NOMO-1 treated with dmso at 0.1 percent for 144 hours (cell line): Measurements from ENCODE around the gene SMG1.
A peak's percentile ranks its signal among the peaks of the same experiment; 100 is the strongest.
"Not testable (repeated sequence)": the region's sequence is repeated elsewhere in the genome, so short reads cannot be mapped to it uniquely, and the experiment has no call there.

Source experiments
- DNase-seq: peaks from one replicate; lab custom pipeline; 2025; ENCODE audit not compliant: unreplicated experiment; lab: John Stamatoyannopoulos, UW

Gene SMG1

DNA sequence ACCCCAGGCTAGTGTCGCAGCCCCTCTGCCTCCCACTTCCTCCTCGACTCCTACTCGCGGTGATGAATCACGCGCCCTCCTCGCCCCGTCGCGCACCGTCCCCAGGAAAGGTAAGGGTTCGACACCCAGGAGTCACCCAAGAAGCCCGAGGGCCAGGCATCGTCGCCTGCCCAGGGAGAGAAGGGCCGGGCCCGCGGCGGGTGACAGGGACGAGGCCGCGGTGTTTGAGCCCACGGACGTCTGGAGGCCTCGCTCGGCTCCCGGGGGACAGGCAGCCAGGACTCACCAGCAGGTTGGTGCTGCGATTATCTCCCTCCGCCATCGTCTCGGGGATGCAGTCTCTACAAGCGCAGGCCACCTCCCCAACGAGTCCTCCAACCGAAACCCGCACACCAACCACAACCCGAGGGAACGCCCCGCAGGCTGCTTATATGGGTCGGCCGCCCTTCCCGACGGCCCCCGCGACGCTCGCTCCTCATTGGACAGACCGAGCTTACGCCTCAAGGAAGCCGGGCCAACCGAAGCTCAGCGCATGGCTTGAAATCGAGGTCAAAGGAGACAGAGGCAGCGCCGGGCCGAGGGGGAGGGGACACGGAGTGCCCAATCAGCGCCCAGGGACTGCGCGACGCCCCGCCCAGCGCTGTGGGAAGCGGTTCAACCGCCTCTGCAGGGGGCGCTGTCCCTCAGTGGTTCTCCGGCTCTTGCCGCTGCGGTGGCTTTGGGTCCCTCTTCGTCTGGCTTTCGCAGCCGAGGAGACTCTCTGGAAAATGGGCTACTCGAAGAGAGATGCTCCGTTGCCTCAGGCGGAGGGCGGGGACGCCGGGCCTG is 124.8 kb downstream of the SMG1 start, which contains the start of gene ARL6IP1:
Gene ARL6IP1 (minus strand): TSS at position 405 of the 828 bp plus-strand sequence. CDS start 83 bp downstream, at position 322.
- DNase-seq: peak; percentile 99

DNA sequence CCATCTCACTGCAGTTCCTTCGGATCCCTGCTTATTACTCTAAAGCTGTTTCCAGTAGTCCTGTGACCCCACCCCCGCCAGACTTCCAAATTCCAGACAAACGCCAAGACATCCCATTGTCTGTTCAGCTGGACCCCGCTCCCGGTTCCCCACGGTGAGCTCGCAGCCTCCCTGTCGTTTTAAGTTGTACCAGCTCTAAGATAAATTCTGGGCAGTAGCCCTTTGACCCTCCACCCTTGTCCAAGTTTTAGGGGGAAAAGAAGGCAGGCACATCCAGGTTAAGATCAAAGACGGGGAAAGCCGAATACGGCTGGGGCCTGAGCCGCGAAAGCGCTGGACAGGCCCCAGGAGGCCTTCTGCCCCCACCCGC is 125.4 kb downstream of the SMG1 start:
- no peak for DNase-seq

DNA sequence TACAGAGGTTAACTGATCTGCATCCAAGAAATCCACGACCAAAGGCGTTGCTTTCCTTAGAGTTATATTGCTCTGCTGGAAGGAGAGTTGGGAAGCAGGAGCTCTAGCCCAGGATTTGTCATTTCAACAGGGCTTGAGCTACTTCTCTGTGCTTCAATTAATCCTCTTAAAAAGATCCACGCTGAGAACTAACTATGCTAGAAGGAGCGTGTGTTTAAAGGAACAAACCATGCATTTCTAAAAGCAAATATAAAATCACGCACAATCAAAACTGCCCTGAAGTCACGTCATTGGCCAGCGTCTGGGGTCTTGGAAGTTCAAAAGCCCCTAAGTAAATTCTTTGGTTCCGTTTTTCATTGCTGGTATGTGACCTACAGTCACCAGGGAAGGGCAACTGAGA is 125.9 kb downstream of the SMG1 start:
- DNase-seq: no peak

GRCh38 chr16:18799500-18799899 is 126.7 kb downstream of the SMG1 start:
- DNase-seq: no peak

DNA sequence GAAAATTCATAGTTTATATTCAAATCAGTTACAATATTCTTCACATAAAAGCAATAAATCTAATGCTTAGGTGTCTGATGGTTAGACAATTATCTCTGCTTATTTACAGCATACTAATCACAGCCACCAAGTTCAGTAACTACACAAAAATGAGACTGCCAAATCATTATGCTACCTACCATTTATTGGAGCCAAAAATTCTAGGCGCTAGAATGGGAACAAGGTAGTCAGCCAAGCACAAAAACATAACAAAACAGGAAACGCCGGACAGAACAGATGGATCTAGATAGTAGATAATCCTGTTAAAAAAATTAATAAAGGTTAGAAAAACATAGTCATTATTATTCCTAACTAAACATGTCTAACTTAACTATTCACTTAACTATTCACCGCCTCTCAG is 128.5 kb downstream of the SMG1 start:
- no peak for DNase-seq

GRCh38 chr16:18796377-18796776 is 129.8 kb downstream of the SMG1 start:
- DNase-seq: no peak

DNA sequence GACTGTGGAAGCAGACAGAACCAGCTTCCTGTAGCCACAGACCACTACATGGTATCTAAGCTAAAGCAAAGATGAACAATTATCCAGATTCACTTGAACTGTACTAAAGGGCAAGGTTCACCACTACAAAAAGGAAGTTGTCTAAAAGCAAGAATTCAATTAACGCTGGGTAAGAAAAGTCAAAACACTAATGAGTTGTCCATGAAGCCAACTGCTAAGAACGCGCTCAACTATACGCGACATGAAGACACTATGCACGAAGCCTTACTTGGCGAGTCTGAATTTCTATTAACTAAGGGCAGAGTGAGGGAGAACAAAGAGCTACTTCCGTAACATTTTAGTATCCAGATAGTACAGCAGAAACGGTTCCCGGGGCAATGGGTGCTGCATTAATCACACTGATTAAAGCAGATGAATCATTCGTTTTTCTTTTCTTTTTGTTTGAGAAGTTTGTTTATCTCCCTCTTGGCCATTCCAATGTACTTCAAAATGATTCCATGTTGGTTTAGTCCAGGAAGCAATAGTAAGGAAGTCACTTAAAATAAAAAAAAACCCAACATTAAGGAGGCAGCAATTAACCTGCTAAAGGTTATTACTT is 133.3 kb downstream of the SMG1 start:
- no peak for DNase-seq

- peak; percentile 91 for DNase-seq
Measured at GRCh38 chr16:18789850-18790706, 136.1 kb downstream of the SMG1 start, which contains the start of gene RPS15A. TSS of gene RPS15A (minus strand) at chr16:18790334. CDS start at chr16:18789113, 1,221 bp downstream.

- DNase-seq: no peak
Measured at GRCh38 chr16:18789515-18789849, 136.7 kb downstream of the SMG1 start.

- DNase-seq: no peak
Measured at GRCh38 chr16:18788828-18789514, 137.2 kb downstream of the SMG1 start.

- no peak for DNase-seq
Measured at GRCh38 chr16:18784917-18785623, 141.1 kb downstream of the SMG1 start.

DNA sequence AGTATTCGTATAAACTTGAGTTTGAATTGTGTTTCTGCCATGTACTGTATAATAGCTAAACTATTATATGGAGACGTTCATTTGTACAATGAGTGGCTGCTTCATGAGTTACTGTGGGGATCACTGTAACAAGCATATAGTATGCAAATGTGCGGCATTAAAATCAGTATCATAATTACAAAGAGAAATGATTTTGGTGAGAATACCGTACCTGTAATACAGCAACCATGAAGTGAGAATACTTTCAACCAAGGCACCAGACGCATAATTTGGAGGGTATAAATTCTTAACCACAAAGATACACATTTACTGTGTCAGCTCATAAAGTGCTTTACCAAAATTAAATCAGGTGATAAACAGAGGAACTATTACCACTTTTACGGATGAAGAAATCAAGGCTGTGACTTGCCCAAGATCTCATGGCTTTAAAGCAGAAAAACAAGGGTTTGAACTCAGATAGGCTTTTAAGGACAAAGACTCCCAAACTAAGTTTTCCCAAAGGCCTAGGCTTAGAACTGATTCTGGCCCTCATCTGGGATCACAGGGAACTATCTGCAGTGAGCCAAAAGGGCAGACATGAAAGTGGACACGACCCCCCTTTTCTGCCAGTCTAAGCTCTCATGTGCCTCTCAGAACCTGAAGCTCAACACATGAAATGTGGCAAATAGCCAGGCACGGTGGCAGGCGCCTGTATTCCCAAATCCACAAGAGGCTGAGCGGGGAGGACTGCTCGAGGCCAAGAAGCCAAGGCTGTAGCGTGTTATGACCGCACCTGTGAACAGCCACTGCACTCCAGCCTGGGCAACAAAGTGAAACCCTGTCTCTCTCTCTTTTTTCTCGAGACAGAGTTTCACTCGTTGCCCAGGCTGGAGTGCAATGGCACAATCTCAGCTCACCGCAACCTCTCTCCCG is 142.5 kb downstream of the SMG1 start:
- no peak for DNase-seq

GRCh38 chr16:18782697-18783429 is 143.3 kb downstream of the SMG1 start:
- no peak for DNase-seq

- DNase-seq: not testable (repeated sequence)
Measured at GRCh38 chr16:18781232-18781631, 145.0 kb downstream of the SMG1 start.

DNA sequence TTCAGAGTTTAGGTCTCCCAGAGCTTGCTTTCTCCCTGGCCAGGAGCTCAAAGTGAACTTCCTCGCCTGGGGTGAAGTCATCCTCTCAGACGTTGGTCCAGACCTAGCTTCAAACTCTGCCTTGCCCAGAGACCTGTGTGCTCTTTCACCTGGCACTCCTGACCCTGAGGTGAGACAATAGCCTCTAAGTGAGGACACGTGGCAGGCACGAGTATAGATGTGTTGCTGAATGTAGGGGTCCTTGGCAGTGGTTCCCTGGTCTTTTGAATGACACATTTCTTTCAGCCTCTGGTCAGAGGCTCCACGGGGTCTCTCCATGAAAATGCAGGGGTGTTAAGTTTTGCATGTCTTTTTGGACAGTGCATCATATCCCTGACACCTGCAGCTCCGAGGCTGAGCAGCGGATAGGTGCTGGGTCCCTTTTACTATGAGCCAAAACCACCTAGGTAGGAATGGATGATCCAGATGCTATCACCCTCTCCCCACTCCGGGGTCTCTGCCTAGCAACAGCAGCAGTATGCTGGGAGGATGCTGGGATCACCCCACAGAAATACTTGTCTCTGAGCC is 145.7 kb downstream of the SMG1 start:
- not testable (repeated sequence) for DNase-seq

DNA sequence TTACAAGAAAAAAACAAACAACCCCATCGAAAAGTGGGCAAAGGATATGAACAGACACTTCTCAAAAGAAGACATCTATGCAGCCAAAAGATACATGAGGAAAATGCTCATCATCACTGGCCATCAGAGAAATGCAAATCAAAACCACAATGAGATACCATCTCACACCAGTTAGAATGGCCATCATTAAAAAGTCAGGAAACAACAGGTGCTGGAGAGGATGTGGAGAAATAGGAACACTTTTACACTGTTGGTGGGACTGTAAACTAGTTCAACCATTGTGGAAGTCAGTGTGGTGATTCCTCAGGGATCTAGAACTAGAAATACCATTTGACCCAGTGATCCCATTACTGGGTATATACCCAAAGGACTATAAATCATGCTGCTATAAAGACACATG is 148.5 kb downstream of the SMG1 start:
- not testable (repeated sequence) for DNase-seq

DNA sequence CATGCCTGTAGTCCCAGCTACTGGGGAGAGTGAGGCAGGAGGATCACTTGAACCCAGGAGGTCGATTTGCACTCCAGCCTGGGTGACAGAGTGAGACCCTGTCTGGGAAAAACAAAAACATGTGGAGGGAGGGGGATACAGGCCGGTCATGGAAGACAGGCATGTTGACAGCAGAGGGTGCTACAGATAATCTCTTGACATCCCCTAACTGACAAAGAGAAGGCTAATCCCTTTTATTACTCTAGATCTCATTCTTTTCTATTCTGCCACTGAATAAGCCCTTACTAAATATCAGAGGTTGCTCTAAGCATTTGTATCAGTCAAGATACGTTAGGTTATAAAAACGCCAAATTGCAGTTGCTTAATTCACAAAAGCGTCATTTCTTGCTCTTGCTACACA is 149.9 kb downstream of the SMG1 start:
- DNase-seq: not testable (repeated sequence)

- DNase-seq: peak; percentile 48
Measured at GRCh38 chr16:18774651-18775050, 151.6 kb downstream of the SMG1 start.
